HG03135 (cell line): ENCODE results near the gene SPATA16.

ENCODE experiments used
- ATAC-seq: cut with Tn5 transposase; IDR thresholded peaks from one replicate; pipeline ENCODE4 v1.9.1; 2021; ENCODE audit warnings: mild to moderate bottlenecking, moderate library complexity; ENCODE audit not compliant: unreplicated experiment

The SPATA16 gene

GRCh38 chr3:173007079-173007723 lies 133.8 kb downstream of the SPATA16 start:
- ATAC-seq = no peak

- no peak for ATAC-seq
Observed at GRCh38 chr3:173006006-173006405, 135.0 kb downstream of the SPATA16 start.

GRCh38 chr3:173004681-173005080 lies 136.4 kb downstream of the SPATA16 start:
- ATAC-seq = no peak

- no peak for ATAC-seq
Observed at GRCh38 chr3:173003956-173004355, 137.1 kb downstream of the SPATA16 start.

- ATAC-seq = no peak
Observed at GRCh38 chr3:173003471-173003870, 137.6 kb downstream of the SPATA16 start.

- ATAC-seq = no peak
Observed at GRCh38 chr3:173001622-173002021, 139.4 kb downstream of the SPATA16 start.

GRCh38 chr3:173000553-173000952 lies 140.5 kb downstream of the SPATA16 start:
- no peak for ATAC-seq

GRCh38 chr3:172993412-172993811 lies 147.6 kb downstream of the SPATA16 start:
- ATAC-seq = no peak

GRCh38 chr3:172991424-172991996 lies 149.5 kb downstream of the SPATA16 start:
- ATAC-seq = no peak

- ATAC-seq = no peak
Observed at GRCh38 chr3:172989373-172989772, 151.7 kb downstream of the SPATA16 start.

GRCh38 chr3:172987273-172987672 lies 153.8 kb downstream of the SPATA16 start:
- ATAC-seq = no peak

GRCh38 chr3:172984914-172985313 lies 156.1 kb downstream of the SPATA16 start:
- ATAC-seq = no peak

GRCh38 chr3:172982736-172983364 lies 158.2 kb downstream of the SPATA16 start:
- no peak for ATAC-seq

GRCh38 chr3:172981407-172981983 lies 159.5 kb downstream of the SPATA16 start:
- no peak for ATAC-seq

GRCh38 chr3:172980849-172981248 lies 160.2 kb downstream of the SPATA16 start:
- no peak for ATAC-seq

GRCh38 chr3:172977696-172978095 lies 163.3 kb downstream of the SPATA16 start:
- no peak for ATAC-seq

- ATAC-seq = no peak
Observed at GRCh38 chr3:172974969-172975368, 166.1 kb downstream of the SPATA16 start.

GRCh38 chr3:172973799-172974198 lies 167.2 kb downstream of the SPATA16 start:
- ATAC-seq = no peak

- no peak for ATAC-seq
Observed at GRCh38 chr3:172972717-172973116, 168.3 kb downstream of the SPATA16 start.

GRCh38 chr3:172972067-172972466 lies 169.0 kb downstream of the SPATA16 start:
- ATAC-seq = no peak

- ATAC-seq = no peak
Observed at GRCh38 chr3:172968646-172969045, 172.4 kb downstream of the SPATA16 start.

GRCh38 chr3:172965256-172965655 lies 175.8 kb downstream of the SPATA16 start:
- ATAC-seq = no peak
